RKO (cell line): ENCODE measurements around the gene SLC4A1.

Experiments
- DNase-seq: peaks from one replicate; pipeline ENCODE4 v3.0.0-alpha.2; 2016; ENCODE audit warnings: low spot score

The SLC4A1 gene

GRCh38 chr17:44220213-44221083 is 47.5 kb downstream of the SLC4A1 start:
- DNase-seq = peak; percentile 45

GRCh38 chr17:44219616-44220212 is 48.2 kb downstream of the SLC4A1 start, which contains the start of gene UBTF:
TSS of gene UBTF (minus strand) at chr17:44219675. CDS start at chr17:44218229, 1,446 bp downstream.
- DNase-seq = peak; percentile 63

- peak; percentile 76 for DNase-seq
Measured at GRCh38 chr17:44219108-44219615, 48.8 kb downstream of the SLC4A1 start.

GRCh38 chr17:44218344-44219107 is 49.4 kb downstream of the SLC4A1 start:
- DNase-seq = peak; percentile 87

- peak; percentile 44 for DNase-seq
Measured at GRCh38 chr17:44217738-44218343, 50.1 kb downstream of the SLC4A1 start.

GRCh38 chr17:44216694-44217093 is 51.2 kb downstream of the SLC4A1 start:
- peak; percentile 32 for DNase-seq

GRCh38 chr17:44216173-44216572 is 51.8 kb downstream of the SLC4A1 start:
- no peak for DNase-seq

DNA sequence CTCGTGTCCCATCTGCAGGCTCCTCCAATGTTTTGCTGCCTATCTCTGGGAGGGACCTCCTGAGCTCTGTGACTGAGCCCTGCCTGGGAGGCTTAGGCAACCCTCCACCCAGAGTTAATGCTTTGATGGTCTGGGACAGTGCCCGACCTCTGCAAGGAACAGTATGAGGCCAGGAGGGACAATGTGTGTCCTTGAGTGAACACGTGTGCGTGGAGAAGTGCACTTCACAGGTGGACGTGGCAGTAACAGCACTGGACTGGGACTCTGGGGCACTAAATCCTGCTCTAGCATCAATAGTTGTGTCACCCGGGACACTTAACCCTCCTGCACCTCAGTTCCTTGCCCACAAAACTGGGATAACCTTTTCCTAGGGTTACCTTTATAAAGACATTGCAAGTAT is 53.0 kb downstream of the SLC4A1 start:
- no peak for DNase-seq

GRCh38 chr17:44214230-44214494 is 53.8 kb downstream of the SLC4A1 start:
- DNase-seq = no peak

DNA sequence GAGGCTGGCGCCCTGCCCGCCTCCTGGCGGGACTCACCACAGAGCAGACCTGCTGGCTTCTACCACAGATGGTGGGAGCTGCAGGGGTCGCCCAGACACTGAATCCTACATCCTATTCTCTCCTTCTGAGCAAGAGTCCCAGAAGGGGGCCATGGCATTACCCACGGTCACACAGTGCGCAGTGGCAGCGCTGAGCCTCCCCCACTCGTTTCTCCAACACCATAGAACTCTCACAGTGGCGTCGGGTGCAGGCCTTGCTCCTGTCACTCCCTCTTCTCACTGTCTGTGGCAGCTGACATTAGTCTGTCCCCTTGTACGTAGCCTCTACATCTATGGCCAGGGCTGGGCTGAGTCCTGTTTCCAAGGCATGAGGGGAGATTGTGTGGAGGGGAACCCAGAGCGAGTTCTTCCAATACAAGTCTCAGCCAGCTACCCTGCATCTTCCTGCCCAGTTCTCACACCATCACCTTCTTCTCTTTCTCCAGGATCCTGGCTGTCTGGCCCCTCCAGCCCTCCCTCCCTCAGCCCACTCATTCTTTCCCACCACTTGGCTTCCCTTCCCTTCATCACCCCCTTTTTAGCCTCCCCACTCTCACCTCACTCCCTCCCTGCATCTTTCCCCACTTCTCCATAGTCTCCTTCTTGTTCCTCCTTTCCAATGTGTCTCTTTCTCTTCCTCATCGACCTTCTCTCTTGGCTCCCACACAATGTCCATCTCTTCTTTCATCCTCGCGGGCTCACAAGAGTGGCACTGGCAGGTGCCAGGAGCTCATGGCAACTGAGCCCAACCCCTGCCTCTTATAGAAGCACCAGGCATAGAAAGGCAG is 54.3 kb downstream of the SLC4A1 start:
- DNase-seq = no peak

- no peak for DNase-seq
Measured at GRCh38 chr17:44212507-44213402, 55.2 kb downstream of the SLC4A1 start.

DNA sequence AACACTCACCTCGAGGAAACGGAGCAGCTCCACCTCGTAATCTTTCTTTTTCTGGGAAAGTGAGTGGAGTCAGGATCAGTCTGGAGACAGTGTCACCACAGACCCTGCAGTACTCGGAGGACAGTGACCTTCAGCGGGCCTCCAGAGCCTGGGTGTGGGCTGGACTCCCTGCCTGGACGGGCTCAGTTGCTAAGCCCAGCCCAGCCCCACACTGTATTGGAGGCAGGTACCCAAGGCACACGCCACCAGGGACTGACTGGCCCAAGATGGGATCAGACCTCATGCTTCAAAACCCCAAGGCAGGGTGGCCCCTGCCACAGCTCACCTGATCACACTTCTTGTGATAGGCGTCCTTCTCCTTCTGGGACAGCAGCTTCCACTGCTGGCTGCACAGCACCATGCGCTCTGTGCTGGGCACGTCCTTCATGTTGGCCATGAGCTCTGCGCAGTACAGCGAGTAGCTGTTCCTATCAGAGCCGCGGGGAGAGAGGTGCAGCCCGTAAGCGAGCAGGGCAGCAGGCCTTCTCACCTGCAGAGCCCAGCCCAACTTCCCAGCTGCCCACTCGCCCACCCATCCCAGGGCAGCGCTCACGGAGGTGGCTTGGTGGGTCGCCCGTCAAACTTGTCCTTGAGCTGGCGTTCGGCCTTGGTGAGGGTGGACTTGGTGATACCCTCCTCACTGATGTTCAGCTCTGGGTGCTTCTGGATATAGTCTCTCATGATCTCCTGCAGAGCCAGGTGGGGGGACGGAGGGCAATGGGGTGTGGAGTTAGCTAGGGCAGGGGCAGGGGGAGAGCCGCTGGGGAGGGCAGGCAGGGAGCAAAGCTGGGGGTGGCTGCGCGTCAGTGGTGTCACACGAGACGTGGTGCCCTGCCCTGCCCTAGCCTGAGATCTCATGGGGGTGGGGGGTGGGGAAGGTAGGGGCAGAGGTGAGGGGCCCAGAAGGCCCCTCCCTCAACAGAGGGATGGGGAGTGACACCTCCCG is 56.4 kb downstream of the SLC4A1 start:
- no peak for DNase-seq

- no peak for DNase-seq
Measured at GRCh38 chr17:44210342-44211192, 57.4 kb downstream of the SLC4A1 start.

DNA sequence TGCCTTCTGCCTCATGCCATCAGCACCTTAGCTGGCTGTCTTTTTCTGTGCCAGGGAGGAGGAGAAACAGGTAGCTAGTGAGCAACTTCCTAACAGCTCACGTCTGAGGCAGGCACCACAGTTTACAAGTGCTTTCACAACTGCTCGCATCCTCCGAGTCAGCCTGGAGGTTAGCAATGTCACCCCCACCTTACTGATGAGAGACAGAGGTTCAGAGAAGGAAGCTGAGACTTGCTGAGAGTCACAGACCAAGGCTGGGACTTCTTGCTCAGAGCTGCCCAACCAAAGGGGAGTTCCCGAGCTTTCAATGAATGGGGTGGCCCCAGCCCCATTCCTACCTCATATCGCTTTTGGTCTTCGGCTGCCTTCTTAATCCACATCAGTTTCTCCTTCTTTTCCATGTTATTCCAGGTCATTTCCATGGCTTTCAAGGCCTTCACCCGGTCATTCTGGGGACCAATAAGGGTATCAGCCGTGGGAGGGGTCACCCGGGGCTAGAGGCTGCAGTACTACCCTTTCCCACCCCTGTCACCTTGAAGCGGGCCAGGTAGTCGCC is 58.1 kb downstream of the SLC4A1 start:
- DNase-seq = peak; percentile 51

GRCh38 chr17:44207743-44208142 is 60.2 kb downstream of the SLC4A1 start:
- no peak for DNase-seq

- DNase-seq = no peak
Measured at GRCh38 chr17:44207319-44207718, 60.6 kb downstream of the SLC4A1 start.

GRCh38 chr17:44206825-44207155 is 61.1 kb downstream of the SLC4A1 start:
- DNase-seq = no peak
